Right renal cortex interstitium (tissue), 3 donors: ENCODE results near the gene ZNRD2. TPM values are rescaled to one million over a fixed set of nuclear protein-coding genes. Genes with fewer than 3 reads are reported as not detected.
"Not testable (repeated sequence)": the region's sequence is repeated elsewhere in the genome, so short reads cannot be mapped to it uniquely, and the experiment has no call there.

Source experiments
- DNase-seq, 3 donors: peaks; one replicate each; pipeline ENCODE4 v3.0.0-alpha.2; 2013; ENCODE audit warnings: low read depth in 3 of 3, low spot score in 2 of 3
- polyA plus RNA-seq, 3 donors: library from polyadenylated mRNA; unstranded; fragments of 120-200 nt; gene quantifications; one replicate each; pipeline ENCODE4 v1.2.1, GENCODE V29; 2013; ENCODE audit not compliant: insufficient read length in 3 of 3

The ZNRD2 gene
- polyA plus RNA-seq = 10 to 100 TPM; 42.9 to 49.8 (median 43.2) TPM

- peak; percentile 93 to 95 (median 95) for DNase-seq
Measured at GRCh38 chr11:65569973-65570918, at the start of gene ZNRD2. Gene ZNRD2 (plus strand): TSS chr11:65570477. CDS start chr11:65570492, 15 bp downstream.

- not testable (repeated sequence) for DNase-seq
Measured at GRCh38 chr11:65521777-65522521, 48.3 kb upstream of the ZNRD2 start.

- not testable (repeated sequence) for DNase-seq
Measured at GRCh38 chr11:65522718-65523630, 47.3 kb upstream of the ZNRD2 start.

GRCh38 chr11:65523631-65523968, 46.7 kb upstream of the ZNRD2 start:
- not testable (repeated sequence) for DNase-seq

GRCh38 chr11:65524014-65524740, 46.1 kb upstream of the ZNRD2 start:
- no peak for DNase-seq

GRCh38 chr11:65524741-65525545, 45.3 kb upstream of the ZNRD2 start, which contains the start of gene SCYL1:
Gene SCYL1 (plus strand): TSS chr11:65525083. CDS start chr11:65525154, 71 bp downstream.
- DNase-seq = peak in 2 of 3 donors; percentile 59 to 66

GRCh38 chr11:65525546-65526480, 44.5 kb upstream of the ZNRD2 start:
- DNase-seq = no peak

GRCh38 chr11:65526744-65527143, 43.5 kb upstream of the ZNRD2 start:
- no peak for DNase-seq

- no peak for DNase-seq
Measured at GRCh38 chr11:65528819-65529350, 41.4 kb upstream of the ZNRD2 start.

- no peak for DNase-seq
Measured at GRCh38 chr11:65529475-65530156, 40.7 kb upstream of the ZNRD2 start.

GRCh38 chr11:65530157-65530496, 40.1 kb upstream of the ZNRD2 start:
- no peak for DNase-seq

GRCh38 chr11:65532388-65533064, 37.8 kb upstream of the ZNRD2 start:
- no peak for DNase-seq

- DNase-seq = no peak
Measured at GRCh38 chr11:65535102-65535501, 35.2 kb upstream of the ZNRD2 start.

- no peak for DNase-seq
Measured at GRCh38 chr11:65536412-65537295, 33.6 kb upstream of the ZNRD2 start.

GRCh38 chr11:65537296-65537597, 33.0 kb upstream of the ZNRD2 start:
- no peak for DNase-seq
